ENCODE results near the gene ARCN1.

The ARCN1 gene

GRCh38 chr11:118623269-118623655, 51.1 kb downstream of the ARCN1 start:
- DNase-seq, result peak; percentile 27

GRCh38 chr11:118625036-118625690, 53.0 kb downstream of the ARCN1 start:
- no peak for DNase-seq

- DNase-seq, result no peak
Observed at GRCh38 chr11:118625976-118626375, 53.8 kb downstream of the ARCN1 start.

DNA sequence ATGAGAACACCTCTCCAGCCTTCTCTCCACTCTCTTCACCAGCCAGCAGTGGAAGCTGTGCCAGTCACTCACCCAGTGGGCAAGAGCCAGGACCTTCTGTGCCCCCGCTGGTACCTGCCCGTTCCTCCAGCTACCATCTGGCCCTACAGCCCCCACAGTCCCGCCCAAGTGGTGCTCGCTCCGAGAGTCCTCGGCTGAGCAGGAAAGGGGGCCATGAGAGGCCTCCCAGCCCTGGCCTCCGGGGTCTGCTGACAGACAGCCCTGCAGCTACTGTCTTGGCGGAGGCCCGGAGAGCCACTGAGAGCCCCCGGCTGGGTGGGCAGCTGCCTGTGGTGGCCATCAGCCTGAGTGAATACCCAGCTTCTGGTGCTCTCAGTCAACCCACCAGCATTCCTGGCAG, 55.4 kb downstream of the ARCN1 start:
- no peak for DNase-seq

GRCh38 chr11:118628031-118628430, 55.8 kb downstream of the ARCN1 start:
- DNase-seq, result no peak

DNA sequence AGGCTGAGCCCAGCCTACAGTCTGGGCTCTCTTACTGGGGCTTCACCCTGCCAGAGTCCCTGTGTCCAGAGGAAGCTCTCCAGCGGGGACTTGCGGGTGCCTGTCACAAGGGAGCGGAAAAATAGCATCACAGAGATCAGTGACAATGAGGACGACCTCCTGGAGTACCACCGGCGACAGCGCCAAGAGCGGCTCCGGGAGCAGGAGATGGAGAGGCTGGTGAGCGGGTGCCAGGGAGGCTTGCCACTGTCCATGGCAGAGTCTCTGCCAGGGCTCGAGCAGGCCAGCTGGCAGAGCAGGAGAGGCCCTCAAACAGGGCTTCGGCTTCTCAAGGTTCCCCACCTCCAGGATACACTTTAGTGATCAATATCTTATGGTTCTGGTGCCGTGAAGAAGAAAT, 56.2 kb downstream of the ARCN1 start:
- DNase-seq, result no peak

DNA sequence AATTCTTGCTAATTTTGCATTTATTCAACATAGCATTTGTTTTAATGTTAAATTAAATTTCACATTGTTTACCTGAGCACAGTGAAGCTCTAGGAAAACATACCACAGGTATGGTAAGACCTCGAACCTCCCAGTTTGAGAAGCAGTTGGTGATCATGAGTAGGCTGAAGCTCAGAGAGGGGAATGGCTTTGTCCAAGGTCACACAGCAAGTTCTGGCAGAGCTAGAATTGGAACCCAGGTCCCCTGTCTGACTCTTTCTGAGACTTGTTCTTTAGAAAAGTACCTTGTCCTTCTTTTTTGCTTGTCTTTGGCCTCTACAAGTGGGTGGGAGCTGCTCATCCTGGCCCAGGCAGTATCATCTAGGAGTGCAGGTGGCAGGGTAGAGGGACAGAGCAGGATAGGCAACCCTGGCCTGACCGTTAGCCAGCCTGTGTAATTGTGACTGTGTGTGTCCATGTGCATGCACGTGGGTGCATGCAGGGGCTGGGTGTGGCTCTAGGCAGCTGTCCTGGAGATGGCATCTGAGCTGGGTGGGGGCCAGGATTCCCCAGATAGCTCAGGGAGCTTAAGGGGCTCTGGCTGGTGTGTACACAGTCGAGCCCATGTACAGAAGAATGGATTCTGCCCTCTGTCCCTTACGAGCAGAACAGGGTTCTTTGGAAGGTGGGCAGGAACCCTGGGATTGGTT, 56.8 kb downstream of the ARCN1 start:
- no peak for DNase-seq

DNA sequence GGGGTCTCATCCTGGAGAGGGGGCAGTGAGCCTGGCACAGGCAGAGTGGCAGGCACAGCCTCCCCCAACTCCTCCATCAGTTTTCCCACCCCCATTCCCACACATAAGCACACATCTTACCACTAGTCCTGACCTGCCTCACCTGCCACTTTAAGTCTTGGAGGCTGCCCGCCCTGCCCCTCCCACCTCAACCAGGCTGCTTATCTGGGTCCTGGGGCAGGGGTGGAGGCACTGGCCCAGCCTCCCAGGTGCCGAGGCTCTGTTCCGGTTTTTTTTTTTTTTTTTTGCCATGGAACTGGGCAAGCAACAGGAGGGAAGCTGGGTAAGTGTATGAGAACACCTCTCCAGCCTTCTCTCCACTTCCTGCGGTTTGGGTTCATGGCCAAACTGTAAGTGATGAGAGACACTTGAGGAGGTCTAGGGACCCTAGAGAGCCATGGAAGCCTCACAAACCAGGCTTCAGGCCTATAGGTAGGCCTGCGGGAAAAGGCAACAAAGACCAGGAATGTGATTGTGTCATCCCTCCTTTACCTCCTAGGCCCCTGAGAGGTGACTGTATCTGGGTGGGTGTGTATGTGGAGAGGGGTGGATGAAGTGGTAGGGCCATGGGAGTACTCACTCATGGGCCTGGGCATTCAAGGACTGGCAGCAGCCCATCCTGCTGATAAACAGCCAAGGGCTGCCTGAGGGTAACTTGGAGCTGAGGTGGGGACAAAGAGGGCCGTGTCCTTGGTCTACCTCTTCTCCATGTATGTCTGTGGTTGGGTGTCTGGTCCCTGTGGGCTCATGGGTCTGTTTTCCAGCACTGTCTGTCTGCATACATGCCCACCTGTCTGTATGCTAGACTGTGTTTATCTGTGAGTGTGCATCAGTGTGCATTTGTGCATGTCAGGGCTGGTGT, 57.8 kb downstream of the ARCN1 start:
- DNase-seq, result no peak

GRCh38 chr11:118631142-118631909, 59.1 kb downstream of the ARCN1 start:
- no peak for DNase-seq

DNA sequence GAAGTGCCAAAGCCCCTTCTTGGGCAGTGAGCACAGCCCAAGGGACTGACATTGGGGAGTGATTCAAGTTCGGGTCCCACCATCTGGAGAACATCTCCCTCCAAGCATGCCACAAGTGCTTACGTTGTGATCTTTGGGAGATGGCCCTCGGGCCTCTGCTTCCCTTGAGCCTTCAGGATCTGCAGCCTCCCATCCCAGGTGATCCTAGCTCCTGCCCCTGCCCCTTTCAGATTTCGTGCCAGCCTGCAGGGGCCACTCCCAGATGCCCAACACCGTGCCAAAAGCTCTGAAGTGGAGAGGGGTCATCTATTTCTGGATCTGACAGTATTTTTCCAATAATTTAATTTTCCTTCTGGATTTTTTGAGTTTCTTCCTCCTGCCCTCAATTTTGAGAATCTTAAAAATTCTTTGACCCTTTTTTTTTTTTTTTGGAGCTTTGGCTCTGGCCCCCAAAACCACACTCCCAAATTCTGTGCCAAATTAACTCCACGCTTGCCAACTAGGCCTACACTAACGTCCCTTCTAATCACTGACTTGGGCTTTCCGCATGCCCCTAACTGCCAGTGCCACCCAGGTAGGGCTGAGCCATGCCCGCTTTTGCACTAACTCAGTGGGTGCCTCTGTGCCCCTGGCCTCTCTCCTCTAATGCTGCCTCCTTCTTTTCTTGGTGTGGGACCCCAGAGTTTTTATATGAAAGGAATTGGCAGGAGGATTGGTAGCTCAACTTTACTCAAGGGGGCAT, 60.5 kb downstream of the ARCN1 start:
- no peak for DNase-seq

GRCh38 chr11:118633319-118633690, 61.1 kb downstream of the ARCN1 start:
- no peak for DNase-seq

- no peak for DNase-seq
Observed at GRCh38 chr11:118633979-118634378, 61.8 kb downstream of the ARCN1 start.

- DNase-seq, result peak; percentile 26
Observed at GRCh38 chr11:118634431-118635236, 62.4 kb downstream of the ARCN1 start.

- no peak for DNase-seq
Observed at GRCh38 chr11:118635237-118635591, 63.0 kb downstream of the ARCN1 start.

GRCh38 chr11:118635642-118636041, 63.4 kb downstream of the ARCN1 start:
- DNase-seq, result no peak

DNA sequence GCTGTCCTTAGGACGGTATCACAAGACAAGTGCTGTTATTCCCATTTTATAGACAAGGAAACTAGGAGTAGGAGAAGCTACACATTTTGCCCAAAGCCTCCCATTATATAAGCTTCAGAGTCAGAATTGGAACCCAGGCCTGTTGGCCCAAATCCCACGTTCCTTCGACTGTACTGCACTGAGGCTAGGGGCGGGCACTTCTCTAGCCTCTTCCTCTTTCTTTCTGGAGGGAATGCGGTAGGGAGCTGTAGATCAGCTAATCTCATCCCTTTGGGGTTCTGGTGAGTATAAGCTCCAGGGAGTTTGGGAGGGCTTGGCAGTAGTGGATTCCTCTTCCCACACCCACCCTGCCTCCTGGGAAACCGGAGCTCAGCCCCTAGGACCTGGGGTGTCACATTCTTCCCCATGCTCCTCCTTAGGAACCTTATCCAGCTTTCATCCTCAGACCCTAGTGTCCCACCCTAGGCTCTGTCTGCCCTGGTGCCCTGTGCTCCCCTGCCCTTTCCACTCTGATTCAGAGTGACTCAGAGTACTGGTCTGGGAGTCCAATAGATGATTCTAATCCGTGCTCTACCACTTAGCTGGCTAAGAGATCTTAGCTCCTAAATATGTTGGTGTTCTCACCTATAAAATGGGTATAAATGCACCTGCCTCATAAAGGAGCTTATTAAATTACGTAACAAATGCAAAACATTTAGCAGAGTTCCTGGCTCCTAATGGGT, 64.5 kb downstream of the ARCN1 start:
- no peak for DNase-seq

- DNase-seq, result no peak
Observed at GRCh38 chr11:118638726-118639125, 66.5 kb downstream of the ARCN1 start.

- DNase-seq, result no peak
Observed at GRCh38 chr11:118639899-118640298, 67.7 kb downstream of the ARCN1 start.

DNA sequence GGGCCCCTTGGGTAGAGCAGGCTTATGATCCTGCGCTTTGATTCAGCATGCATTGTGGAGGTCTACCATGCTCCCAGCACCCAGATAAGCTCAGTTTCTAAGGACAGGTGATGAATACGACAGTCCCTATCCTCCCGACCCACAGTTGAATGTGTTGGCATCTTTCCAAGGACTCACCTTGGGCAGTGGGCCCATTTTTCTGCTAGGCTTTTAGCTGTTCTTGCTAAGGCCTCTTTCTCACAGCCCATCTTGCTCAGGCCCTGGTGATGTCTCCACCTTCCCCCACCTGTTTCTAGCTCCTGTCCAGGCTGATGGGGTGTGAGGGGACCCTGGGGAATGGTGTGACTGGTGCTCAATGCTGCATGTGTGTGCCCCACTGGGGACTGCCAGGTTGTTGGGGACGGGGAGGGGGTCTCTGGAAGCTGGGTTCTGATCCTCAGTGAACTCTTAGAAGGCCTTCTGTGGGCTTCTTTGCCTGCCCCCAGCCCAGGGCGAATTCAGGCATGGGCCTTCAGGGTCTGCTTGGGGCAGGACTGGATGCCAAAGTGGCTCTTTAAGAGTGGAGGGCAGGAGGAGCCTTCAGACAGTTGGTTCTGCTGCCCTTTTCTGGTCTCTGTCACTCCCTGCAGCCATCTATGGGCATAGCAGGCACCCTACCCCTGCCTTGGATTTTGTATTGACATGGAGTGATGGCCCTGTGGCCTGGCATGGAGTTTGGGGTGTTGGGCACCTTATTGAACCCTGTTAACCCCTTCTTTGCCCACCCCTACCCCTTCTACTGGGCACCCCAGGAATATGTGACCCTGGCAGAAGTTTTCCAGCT, 68.3 kb downstream of the ARCN1 start:
- no peak for DNase-seq
